Right renal pelvis (tissue), 4 donors: Measurements from ENCODE around the gene NPIPA2. TPM values are rescaled to one million over a fixed set of nuclear protein-coding genes. Genes with fewer than 3 reads are reported as not detected.
"Not testable (repeated sequence)": the region's sequence is repeated elsewhere in the genome, so short reads cannot be mapped to it uniquely, and the experiment has no call there.

Experiments
- DNase-seq, 4 donors: peaks; one replicate each; pipeline ENCODE4 v3.0.0-alpha.2; 2013; ENCODE audit warnings: low read depth in 4 of 4, low spot score in 3 of 4, missing footprints in 1 of 4
- polyA plus RNA-seq, 4 donors: library from polyadenylated mRNA; unstranded; fragments of 120-200 nt; gene quantifications; one replicate each; pipeline ENCODE4 v1.2.1, GENCODE V29; 2013; ENCODE audit not compliant: insufficient read length in 4 of 4

Gene NPIPA2
- polyA plus RNA-seq, 4 donors, result 0.97 to 4.8 TPM; not detected in 2

DNA sequence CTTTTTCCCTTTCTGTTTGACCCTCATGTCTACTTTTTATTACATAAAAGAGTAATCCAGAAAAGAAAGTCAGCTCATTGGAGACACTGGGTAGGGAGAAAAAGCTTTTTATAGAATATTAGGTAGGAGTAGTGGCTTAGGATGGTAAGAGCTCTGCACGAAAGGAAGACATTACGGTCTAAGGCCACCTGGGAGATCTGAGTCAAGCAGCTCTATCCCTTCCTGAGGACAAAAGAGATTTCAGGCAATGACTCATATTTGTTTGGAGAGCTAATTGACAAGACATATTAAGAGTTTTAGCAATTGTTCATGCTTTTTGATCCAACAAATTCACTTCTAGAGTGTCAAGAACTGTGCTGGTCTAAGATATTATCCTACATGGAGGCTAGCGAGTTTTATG, 71.6 kb downstream of the NPIPA2 start:
- DNase-seq, result not testable (repeated sequence)

Other genes with a start within 250 kb of the NPIPA2 start
- 10 to 100 TPM; 32.4 to 44.7 (median 40.1) TPM for gene PARN, start 112.3 kb upstream of the NPIPA2 start, polyA plus RNA-seq
- 10 to 100 TPM; 69.1 to 72.8 (median 72.3) TPM for gene BFAR, start 109.6 kb upstream of the NPIPA2 start, polyA plus RNA-seq
- gene PLA2G10, start 48.2 kb upstream of the NPIPA2 start, polyA plus RNA-seq, result under 1 TPM; 0.20 to 0.34 (median 0.26) TPM
- gene NPIPA3, start 39.1 kb upstream of the NPIPA2 start, polyA plus RNA-seq, result 10 to 100 TPM in 3 of 4 donors, 1 to 10 TPM in 1; 6.9 to 13.4 (median 10.7) TPM
- gene NOMO1, start 91.2 kb downstream of the NPIPA2 start, polyA plus RNA-seq, result 10 to 100 TPM; 73.3 to 92.2 (median 84.3) TPM
- 100 to 1,000 TPM in 3 of 4 donors, 10 to 100 TPM in 1; 94.8 to 142 (median 119) TPM for gene NPIPA1, start 194.9 kb downstream of the NPIPA2 start, polyA plus RNA-seq
- gene PDXDC1, start 232.5 kb downstream of the NPIPA2 start, polyA plus RNA-seq, result 100 to 1,000 TPM in 3 of 4 donors, 10 to 100 TPM in 1; 97.9 to 103 (median 101) TPM